HG03469 (cell line): ENCODE data around the gene CLIC6.

Experiments used
- ATAC-seq: cut with Tn5 transposase; IDR thresholded peaks from one replicate; pipeline ENCODE4 v1.9.1; 2021; ENCODE audit warnings: mild to moderate bottlenecking, moderate library complexity, moderate number of reproducible peaks; ENCODE audit not compliant: unreplicated experiment

CLIC6 gene

GRCh38 chr21:34668803-34669148 is at the start of gene CLIC6:
Gene CLIC6, plus strand, starts transcription at chr21:34668994. Its CDS starts 395 bp downstream, at chr21:34669389.
- no peak for ATAC-seq

DNA sequence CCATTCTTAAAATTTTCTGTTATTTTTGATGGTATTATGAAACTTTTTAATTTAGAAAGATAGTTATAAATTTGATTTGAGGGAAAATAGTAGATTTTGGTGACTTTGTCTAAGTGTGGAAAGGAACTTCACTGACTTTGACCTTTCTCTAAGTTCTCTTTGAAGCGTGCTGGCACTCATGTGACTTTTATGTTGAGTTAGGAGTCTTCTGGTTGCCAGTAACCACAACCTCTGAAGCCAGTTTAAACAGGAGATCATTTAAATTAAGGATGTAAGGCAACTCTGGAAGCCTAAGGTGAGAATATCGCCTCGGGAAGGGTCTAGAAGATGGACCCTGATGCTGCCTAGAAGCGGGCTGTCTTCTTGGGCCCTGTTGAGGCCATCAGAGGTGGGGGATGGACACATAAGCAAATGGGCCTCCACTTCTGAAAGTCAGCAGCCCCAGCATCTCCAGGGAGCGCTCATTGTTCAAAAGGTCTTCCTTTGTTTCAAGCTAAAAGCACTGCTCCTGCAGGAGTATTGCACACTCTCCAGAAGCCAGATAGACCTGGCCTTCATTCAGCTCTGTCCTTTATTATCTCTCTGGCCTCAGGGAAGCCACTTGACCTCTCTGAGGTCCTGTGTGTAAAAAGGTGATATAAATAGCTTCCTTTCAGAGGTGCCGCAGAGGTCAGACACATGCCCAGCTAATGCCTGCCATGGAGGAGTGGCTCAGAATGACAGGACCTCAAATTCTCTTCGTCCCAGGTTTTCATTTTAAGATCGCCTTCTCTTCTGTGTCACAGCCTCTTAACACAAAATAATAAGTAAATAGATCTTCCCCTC is 48.7 kb upstream of the CLIC6 start:
- no peak for ATAC-seq

GRCh38 chr21:34621434-34622350 is 47.1 kb upstream of the CLIC6 start:
- no peak for ATAC-seq

DNA sequence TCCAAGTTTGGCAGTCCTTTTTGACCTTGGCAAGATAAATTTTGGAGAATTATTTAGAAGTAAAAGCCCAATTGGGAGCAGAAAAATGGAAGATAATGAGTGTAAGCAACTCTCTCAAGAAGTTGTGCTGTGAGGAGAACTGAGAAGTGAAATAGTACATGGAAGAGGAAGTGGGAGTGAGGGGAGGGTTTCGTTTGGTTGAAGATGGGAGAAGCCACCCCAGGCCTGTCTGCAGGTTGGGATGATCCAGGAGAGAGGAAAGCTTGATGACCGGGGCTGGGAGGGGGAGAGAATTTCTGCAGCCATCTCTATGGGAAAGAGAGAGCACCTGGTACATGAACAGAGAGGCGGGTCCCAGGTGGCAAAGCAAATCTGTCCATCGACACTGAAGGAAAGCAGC is 45.3 kb upstream of the CLIC6 start:
- no peak for ATAC-seq

DNA sequence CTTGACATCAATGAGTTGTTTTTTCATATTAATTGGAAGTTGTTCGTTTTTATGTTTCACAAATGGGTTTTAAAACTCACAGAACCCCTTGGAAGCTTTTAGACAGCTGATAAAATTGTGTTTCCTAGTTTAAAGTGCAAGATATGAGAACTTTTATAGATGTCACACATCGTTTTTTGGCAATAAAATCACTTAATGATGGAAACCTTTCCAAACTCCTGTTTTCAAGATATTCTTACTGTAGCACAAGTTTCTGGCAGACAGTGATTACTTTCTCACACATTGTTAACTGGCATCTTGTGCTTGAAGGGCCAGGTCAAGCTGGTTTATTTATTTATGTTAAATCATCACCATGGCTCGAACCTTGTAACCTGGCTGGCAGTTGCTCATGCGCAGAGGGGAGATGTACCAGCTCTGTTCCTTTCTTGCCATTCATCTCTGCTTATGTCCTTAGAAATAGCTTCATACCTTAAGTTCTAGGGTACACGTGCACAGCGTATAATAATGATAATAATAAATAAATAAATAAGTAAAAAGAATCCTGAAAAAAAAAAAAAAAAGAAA is 43.7 kb upstream of the CLIC6 start:
- no peak for ATAC-seq

GRCh38 chr21:34626131-34626530 is 42.7 kb upstream of the CLIC6 start:
- no peak for ATAC-seq

GRCh38 chr21:34630536-34631143 is 38.2 kb upstream of the CLIC6 start:
- no peak for ATAC-seq

DNA sequence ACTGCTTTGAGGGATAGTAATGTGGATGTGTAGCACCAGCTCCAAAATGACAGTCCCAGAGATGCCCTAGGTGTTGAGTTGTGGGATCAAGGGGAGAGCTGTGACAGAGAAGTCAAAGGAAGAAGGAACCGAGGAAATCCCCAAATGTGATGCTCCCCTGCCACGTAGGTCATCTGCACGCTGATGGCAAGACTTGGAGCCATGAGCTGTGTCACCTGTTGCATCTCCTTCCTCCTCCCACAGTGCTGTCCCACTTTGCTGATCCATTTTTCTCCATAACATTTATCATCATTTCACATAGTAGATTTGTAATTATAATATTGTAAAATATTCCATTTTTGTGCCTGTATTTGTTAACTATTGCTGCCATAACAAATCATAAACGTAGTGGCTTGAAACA is 36.3 kb upstream of the CLIC6 start:
- no peak for ATAC-seq

DNA sequence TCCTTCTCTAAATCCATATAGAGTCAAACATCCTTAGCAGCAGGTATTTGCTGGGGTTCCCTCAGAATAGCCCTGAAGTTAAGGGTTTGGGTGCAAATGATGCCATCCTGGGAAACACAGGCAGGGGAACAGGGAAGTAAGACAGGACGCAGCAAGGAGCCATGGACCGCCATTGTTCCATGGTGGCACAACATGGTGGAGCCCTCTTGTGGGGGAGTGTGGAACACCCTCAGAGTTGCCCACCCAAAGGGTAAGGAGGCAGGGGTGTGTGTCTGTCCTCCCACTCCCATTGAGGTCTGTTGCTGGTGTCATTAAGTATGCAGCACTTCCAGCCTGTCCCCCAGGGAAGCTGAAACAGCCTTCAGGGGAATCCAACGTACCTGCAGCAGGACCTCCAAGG is 33.5 kb upstream of the CLIC6 start:
- no peak for ATAC-seq

DNA sequence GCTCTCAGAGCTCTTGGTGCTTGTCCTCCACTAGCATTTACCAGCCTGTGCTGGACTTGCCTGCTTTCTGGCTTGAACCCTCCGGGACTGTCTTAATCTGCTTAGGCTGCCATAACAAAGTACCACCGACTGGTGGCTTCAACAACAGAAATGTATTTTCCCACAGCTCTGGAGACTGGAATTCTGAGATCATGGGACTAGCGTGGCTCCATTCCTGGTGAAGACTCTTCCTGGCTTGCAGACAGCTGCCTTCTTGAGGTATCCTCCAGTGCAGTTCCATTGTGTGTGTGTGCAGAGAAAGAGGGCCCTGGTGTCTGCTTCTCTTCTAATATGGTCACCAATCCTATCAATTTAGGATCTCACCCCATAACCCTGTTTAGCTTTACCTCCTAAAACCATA is 31.8 kb upstream of the CLIC6 start:
- no peak for ATAC-seq

- no peak for ATAC-seq
Measured at GRCh38 chr21:34639250-34639649, 29.5 kb upstream of the CLIC6 start.

GRCh38 chr21:34639882-34640788 is 28.7 kb upstream of the CLIC6 start:
- no peak for ATAC-seq

DNA sequence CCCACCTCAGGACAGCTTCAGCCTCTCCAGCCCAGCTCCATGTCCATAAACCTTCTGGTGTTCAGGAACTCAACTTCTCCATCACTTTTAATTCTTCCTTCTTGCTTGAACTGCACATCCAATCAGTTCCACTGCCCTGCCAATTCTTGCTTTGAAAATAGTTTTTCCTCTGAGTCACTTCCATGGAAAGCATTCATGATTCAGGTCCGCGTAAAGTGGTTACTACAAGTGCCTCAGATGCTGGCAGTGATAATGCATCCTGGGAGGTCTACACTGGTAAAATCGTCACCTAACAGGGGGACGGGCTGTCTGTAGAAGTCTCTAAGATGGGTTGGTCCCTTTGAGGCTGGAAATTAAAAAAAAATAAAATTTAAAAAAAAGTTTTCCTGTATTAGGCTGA is 27.9 kb upstream of the CLIC6 start:
- ATAC-seq, result no peak

- no peak for ATAC-seq
Measured at GRCh38 chr21:34642211-34643075, 26.4 kb upstream of the CLIC6 start.

GRCh38 chr21:34644825-34645224 is 24.0 kb upstream of the CLIC6 start:
- no peak for ATAC-seq

DNA sequence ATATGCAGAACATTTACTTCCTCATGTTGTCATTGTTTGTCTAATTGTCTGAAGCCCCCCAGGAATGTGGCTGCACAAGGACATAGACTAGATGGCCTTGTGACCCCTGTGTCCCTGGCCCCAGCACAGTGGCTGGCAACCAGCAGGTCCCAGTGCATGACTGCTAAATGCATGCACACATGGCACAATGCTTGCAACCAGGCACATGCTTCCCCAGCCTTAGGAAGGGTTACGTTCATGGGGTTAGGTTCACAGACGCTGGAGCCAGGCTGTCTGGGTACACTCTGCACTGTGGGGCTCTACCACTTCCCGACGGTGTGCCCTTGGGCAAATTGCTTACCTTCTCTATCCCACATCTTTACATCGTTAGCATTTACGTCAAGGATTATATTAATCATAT is 21.2 kb upstream of the CLIC6 start:
- ATAC-seq, result no peak

DNA sequence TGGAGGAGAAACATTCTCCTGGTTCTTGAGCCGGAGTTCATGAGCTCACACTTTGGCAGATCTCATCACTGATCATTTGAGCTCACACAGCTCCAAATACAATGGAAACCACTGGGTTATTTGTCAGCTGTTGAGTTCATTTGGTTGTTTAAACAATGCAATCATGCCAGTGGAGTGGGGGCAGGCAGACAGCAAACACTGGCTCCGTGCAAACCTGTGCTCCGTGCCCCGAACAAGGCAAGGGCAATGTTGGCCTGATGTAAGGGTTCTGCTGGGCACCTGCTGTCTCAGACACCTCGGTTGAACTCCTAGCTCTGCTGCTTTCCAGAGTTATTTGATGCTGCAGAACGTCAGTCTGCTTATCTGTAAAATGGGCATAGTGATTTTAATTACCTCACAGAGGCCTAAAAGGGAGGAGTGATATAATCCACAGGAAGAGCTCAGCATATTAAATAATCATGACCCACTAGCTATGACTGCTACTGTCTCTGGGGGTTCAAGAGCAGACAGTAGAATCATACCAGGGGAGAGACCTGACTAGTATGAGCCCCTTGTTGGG is 20.0 kb upstream of the CLIC6 start:
- no peak for ATAC-seq

GRCh38 chr21:34649400-34649799 is 19.4 kb upstream of the CLIC6 start:
- ATAC-seq, result no peak

DNA sequence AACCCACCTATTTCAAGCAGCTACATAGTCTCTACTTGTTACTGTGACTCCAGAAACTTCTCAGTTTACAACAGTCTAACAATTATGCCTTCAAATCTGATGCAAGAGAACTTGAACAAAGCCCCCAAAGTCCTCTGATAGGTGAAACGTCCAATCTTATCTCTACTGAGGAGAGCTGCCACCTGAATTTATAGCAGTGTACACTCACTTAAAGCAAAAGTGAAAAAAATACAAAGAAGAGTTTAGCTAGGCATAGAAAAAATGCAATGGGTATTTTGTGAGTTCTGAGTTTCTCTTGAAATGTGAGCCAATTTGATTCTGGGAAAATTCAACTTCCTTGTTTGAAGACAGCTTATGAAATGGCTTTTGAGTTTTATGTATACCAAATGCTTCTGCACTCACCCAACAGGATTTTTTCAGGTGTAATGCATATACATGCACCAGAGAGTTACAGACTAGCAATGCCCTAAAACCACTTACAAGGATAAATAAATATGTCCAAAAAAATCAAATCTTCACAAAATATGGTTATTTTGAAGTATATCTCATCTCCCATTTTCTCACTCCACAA is 17.8 kb upstream of the CLIC6 start:
- no peak for ATAC-seq
